Fibroblast of peridontal ligament (primary cell): ENCODE results near the gene CD209.

Source experiments
- DNase-seq: peaks from one replicate; pipeline ENCODE4 v3.0.0-alpha.2; 2010; ENCODE audit errors: extremely low read depth

CD209 gene

DNA sequence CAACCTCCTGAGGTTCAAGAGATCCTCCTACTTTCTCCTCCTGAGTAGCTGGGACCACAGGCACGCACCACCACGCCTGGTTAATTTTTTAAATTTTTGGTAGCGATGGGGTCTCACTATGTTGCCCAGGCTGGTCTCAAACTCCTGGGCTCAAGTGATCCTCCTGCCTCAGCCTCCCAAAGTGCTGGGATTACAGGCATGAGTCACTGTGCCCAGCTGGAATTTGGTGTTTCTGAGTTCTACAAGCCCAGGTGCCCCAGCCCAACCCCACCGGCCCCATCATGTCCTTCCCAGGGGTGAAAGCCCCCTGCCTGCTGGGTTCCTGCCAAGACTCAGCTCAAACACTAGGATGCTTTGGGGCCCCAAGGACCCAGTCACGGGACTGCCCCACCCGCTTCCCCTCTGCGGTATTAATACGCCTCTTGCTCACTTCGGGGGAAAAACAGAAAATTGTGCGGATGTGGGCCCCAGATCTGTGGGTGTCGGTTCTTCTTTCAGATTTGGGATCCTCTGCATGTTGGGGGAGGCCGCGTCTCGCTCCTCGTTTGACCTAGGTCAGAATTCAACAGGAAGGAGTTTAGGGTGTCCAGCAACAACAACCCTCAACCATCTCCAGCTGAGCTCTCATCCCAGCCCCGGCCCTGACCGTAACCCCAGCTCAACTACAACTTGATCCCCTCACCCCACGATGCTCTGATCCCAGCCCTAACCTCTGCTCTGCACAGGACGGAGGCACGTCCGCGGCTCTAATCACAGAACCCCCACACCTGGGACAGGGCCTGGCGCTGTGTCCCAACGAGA, 41.7 kb downstream of the CD209 start:
- DNase-seq, result no peak

- DNase-seq, result no peak
Observed at GRCh38 chr19:7704280-7705060, 42.9 kb downstream of the CD209 start.

DNA sequence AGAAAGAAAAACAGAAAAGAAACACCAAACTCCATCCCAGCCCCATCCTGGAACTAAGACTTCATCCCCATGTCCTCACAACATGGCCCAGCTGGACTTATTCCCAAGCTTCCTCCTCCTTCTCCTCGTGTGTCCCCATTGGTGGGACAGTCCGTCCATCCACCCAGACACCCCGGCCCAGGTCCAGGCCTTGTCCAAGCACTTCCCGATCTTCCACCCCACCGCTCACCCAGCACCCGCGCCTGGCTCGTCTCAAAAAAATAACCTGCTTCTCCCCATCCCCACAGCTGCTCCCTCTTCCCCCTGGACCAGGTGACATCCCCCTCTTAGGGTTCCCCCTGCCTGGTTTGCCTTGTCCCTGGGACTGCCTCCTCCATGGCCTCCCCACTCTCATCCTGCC, 44.0 kb downstream of the CD209 start:
- no peak for DNase-seq

GRCh38 chr19:7701654-7702457, 45.5 kb downstream of the CD209 start, which contains the start of gene FCER2:
Gene FCER2, minus strand, starts transcription at chr19:7702131. Its CDS starts 2,371 bp downstream, at chr19:7699760.
- no peak for DNase-seq

- DNase-seq, result no peak
Observed at GRCh38 chr19:7701049-7701653, 46.2 kb downstream of the CD209 start.

- DNase-seq, result no peak
Observed at GRCh38 chr19:7699417-7700401, 47.6 kb downstream of the CD209 start.

GRCh38 chr19:7699003-7699402, 48.3 kb downstream of the CD209 start:
- DNase-seq, result no peak

- DNase-seq, result no peak
Observed at GRCh38 chr19:7698583-7698982, 48.8 kb downstream of the CD209 start.

- no peak for DNase-seq
Observed at GRCh38 chr19:7697721-7698287, 49.5 kb downstream of the CD209 start.

- no peak for DNase-seq
Observed at GRCh38 chr19:7694499-7694898, 52.8 kb downstream of the CD209 start.

DNA sequence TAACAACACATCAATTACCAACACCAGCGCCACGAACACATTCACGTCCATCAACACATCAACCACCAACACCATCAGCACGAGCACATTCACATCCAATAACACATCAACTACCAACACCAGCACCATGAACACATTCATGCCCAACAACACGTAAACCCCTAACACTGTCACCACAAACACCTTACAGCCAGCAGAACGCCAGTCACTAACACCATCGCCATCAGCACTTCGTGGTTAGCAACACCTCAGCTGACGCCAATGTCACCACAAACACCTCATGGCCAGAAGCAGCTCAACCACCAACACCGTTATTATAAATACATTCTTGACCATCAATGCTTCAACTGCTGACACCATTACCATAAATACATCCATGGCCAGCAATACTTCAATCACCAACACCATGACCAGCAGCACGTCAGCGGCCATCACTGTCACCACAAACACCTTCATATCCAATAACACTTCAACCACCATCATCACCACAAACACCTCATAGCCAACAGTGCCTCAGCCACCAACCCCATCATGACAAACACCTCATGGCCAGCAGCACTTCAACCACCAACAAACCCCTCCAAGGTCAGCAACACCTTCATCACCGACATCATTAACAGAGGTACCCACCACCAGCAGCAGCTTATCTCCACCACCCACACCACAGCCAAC, 54.8 kb downstream of the CD209 start:
- DNase-seq, result no peak

DNA sequence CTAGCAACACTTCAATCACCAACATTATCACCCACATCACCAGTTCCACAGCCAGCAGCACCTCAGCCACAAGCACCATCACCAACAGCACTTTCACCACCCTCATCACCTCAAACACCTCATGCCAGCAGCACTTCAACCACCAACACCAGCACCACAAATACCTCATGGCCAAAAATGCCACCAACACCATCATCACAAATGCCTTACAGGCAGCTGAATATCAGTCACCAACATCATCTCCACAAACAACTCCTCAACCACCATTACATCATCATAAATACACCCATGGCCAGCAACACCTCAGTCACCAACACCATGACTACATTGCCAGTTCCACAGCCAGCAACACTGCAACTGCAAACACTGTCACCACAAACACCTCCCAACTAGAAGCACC, 55.8 kb downstream of the CD209 start:
- DNase-seq, result no peak

DNA sequence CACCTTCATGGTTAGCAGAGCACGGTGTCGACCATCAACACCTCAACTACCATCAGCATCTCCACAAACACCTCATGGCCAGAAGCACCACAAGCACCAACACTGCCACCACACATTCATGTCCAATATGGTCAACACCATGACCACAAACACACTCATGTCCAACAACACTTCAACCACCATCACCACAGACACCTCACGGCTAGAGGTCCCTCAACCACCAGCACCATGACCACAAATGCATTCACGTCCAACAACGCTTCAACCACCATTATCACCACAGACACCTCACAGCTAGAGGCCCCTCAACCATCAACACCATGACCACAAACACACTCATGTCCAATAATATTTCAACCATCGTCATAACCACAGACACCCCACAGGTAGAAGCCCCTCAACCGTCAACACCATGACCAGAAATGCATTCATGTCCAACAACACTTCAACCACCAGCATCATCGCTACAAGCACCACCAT, 56.5 kb downstream of the CD209 start:
- DNase-seq, result no peak
